ENCODE measurements around the gene MANBA. TPM values are rescaled to one million over a fixed set of nuclear protein-coding genes. Genes with fewer than 3 reads are reported as not detected.
A peak's percentile ranks its signal among the peaks of the same experiment; 100 is the strongest.

The MANBA gene
- total RNA-seq, 2 experiments from 2014 or later = 16.9 to 18.2 TPM

DNA sequence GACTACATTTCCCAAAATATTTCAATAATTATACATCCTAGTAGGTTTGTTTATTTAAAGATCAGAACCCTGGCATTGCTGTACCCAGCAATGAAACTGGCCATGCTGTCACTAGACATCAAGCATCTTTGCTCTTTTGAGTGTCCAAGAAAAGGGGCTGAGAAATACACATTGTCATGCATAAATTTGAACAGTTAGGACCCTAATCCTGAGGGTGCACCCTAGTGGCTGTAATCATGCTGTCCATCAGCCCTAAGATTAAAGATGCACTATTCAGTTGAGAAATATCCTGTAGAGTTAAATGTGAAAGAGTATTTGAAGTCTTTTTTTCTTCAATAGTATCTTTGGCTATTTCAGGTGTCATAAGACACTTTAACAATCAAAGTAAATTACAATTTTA is 150.8 kb downstream of the MANBA start:
- DNase-seq (no peak), ATAC-seq (ENCODE audit: poor library complexity) (no peak)
- no peaks in the 10 kb centered on the region for H3K9me3 Mint-ChIP-seq
- peaks cover 96% of the 10 kb centered on the region for H3K36me3 Mint-ChIP-seq (ENCODE audit: low read depth)
- H3K27me3 ChIP-seq (ENCODE audit: control insufficient read depth in 1 of 2, insufficient read depth in 2 of 2, low read length in 2 of 2) = no peaks in the 10 kb centered on the region
- H3K4me3 ChIP-seq (ENCODE audit: low read length) = no peak overlapping the region
- no peaks in the 10 kb centered on the region for H3K27me3 Mint-ChIP-seq
- H3K9me3 ChIP-seq (ENCODE audit: control insufficient read depth in 1 of 2, insufficient read depth in 1 of 2, low read length in 2 of 2) = no peaks in the 10 kb centered on the region
- TF ChIP-seq, protein P1, sequence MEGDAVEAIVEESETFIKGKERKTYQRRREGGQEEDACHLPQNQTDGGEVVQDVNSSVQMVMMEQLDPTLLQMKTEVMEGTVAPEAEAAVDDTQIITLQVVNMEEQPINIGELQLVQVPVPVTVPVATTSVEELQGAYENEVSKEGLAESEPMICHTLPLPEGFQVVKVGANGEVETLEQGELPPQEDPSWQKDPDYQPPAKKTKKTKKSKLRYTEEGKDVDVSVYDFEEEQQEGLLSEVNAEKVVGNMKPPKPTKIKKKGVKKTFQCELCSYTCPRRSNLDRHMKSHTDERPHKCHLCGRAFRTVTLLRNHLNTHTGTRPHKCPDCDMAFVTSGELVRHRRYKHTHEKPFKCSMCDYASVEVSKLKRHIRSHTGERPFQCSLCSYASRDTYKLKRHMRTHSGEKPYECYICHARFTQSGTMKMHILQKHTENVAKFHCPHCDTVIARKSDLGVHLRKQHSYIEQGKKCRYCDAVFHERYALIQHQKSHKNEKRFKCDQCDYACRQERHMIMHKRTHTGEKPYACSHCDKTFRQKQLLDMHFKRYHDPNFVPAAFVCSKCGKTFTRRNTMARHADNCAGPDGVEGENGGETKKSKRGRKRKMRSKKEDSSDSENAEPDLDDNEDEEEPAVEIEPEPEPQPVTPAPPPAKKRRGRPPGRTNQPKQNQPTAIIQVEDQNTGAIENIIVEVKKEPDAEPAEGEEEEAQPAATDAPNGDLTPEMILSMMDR (IDR thresholded peaks at IDR 0.05) = no peak
- H3K27ac Mint-ChIP-seq = no peak overlapping the region
- ChIA-PET CTCF (interaction anchor here (1.4 kb wide), 1 partner anchor 22 kb away, joined by 3 read pairs; no protein-coding TSS in a partner anchor), POLR2A (no interaction called here)
- H3K27ac ChIP-seq (ENCODE audit: low read depth in 1 of 2, low read length in 2 of 2) = no peak overlapping the region
- H3K4me3 Mint-ChIP-seq = no peak overlapping the region
- H3K4me1 ChIP-seq (ENCODE audit: insufficient read depth, low read length) = peaks cover 42% of the 10 kb centered on the region
- intact Hi-C loops (cut with DNase I, micrococcal nuclease) = loop anchor here (5.0 kb wide), 2 partner anchors 108 to 263 kb away; partner anchors contain the start of genes NFKB1 (in 1 of the 2) and SLC39A8 (in 1 of the 2)
- peaks cover 74% of the 10 kb centered on the region for H3K4me1 Mint-ChIP-seq (ENCODE audit: low read depth)
- peaks cover 86% of the 10 kb centered on the region for H3K36me3 ChIP-seq (ENCODE audit: insufficient read depth, low read length)

- H3K36me3 ChIP-seq (ENCODE audit: insufficient read depth, low read length) = peaks cover 87% of the 10 kb centered on the region
- H3K9me3 Mint-ChIP-seq = no peaks in the 10 kb centered on the region
- H3K4me3 Mint-ChIP-seq = no peak overlapping the region
- peaks cover 96% of the 10 kb centered on the region for H3K36me3 Mint-ChIP-seq (ENCODE audit: low read depth)
- H3K9me3 ChIP-seq (ENCODE audit: control insufficient read depth in 1 of 2, insufficient read depth in 1 of 2, low read length in 2 of 2) = no peaks in the 10 kb centered on the region
- H3K27me3 Mint-ChIP-seq = no peaks in the 10 kb centered on the region
- peaks cover 64% of the 10 kb centered on the region for H3K4me1 Mint-ChIP-seq (ENCODE audit: low read depth)
- POLR2A ChIA-PET = no interaction called here
- H3K4me1 ChIP-seq (ENCODE audit: insufficient read depth, low read length) = peaks cover 25% of the 10 kb centered on the region
- TF ChIP-seq, protein P1 (IDR thresholded peaks at IDR 0.05) = no peak
- no peak for DNase-seq
- H3K27me3 ChIP-seq (ENCODE audit: control insufficient read depth in 1 of 2, insufficient read depth in 2 of 2, low read length in 2 of 2) = no peaks in the 10 kb centered on the region
- intact Hi-C loops (cut with DNase I, micrococcal nuclease) = loop anchor here in 1 of 2 experiments (5.0 kb wide), 1 partner anchor 46 kb away; no protein-coding TSS in a partner anchor
- CTCF ChIA-PET = no interaction called here
- no peak for ATAC-seq (ENCODE audit: poor library complexity)
- H3K27ac Mint-ChIP-seq = no peak overlapping the region
- no peak overlapping the region for H3K27ac ChIP-seq (ENCODE audit: low read depth in 1 of 2, low read length in 2 of 2)
- H3K4me3 ChIP-seq (ENCODE audit: low read length) = no peak overlapping the region
These were observed 152.6 kb downstream of the MANBA start for GRCh38 chr4:102608190-102608589.

GRCh38 chr4:102606846-102607450 is 153.8 kb downstream of the MANBA start:
- Mint-ChIP-seq H3K36me3 (ENCODE audit: low read depth) (peaks cover 91% of the 10 kb centered on the region), H3K4me3 (no peak overlapping the region), H3K4me1 (ENCODE audit: low read depth) (peaks cover 52% of the 10 kb centered on the region), H3K9me3 (no peaks in the 10 kb centered on the region), H3K27me3 (no peaks in the 10 kb centered on the region), H3K27ac (peak overlapping the region; percentile 30)
- no peak for DNase-seq
- POLR2A ChIA-PET = no interaction called here
- H3K4me3 ChIP-seq (ENCODE audit: low read length) = no peak overlapping the region
- no peaks in the 10 kb centered on the region for H3K27me3 ChIP-seq (ENCODE audit: control insufficient read depth in 1 of 2, insufficient read depth in 2 of 2, low read length in 2 of 2)
- peaks cover 13% of the 10 kb centered on the region for H3K4me1 ChIP-seq (ENCODE audit: insufficient read depth, low read length)
- intact Hi-C loops (cut with DNase I, micrococcal nuclease) = loop anchor here in 1 of 2 experiments (5.0 kb wide), 1 partner anchor 45 kb away; no protein-coding TSS in a partner anchor
- peak overlapping the region in 1 of 2 donors; percentile 12 for H3K27ac ChIP-seq (ENCODE audit: low read depth in 1 of 2, low read length in 2 of 2)
- TF ChIP-seq, protein P1 (IDR thresholded peaks at IDR 0.05) = no peak
- H3K36me3 ChIP-seq (ENCODE audit: insufficient read depth, low read length) = peaks cover 87% of the 10 kb centered on the region
- no peaks in the 10 kb centered on the region for H3K9me3 ChIP-seq (ENCODE audit: control insufficient read depth in 1 of 2, insufficient read depth in 1 of 2, low read length in 2 of 2)
- ATAC-seq (ENCODE audit: poor library complexity) = no peak
- CTCF ChIA-PET = no interaction called here

All from CD4-positive, alpha-beta T cell (primary cell).